Loucy (cell line): ENCODE data around the gene ZNF292.

Experiments
- H2AFZ ChIP-seq: fragments of 200-600 bp; sonication (generic); 2 replicates; pipeline ENCODE4 v1.6.0; 2016; ENCODE audit warnings: antibody characterized with exemption, mild to moderate bottlenecking, low read length, moderate library complexity
- H3F3A ChIP-seq: fragments of 200-600 bp; 2 replicates; pipeline ENCODE4 v1.6.0; 2016; ENCODE audit warnings: antibody characterized with exemption, low read depth, mild to moderate bottlenecking
- H3K27me3 ChIP-seq: fragments of 200-600 bp; sonication (generic); 2 replicates; pipeline ENCODE4 v1.6.1; 2014; ENCODE audit warnings: low read length, mild to moderate bottlenecking; ENCODE audit not compliant: insufficient read depth, poor library complexity, severe bottlenecking
- H3K36me3 ChIP-seq: fragments of 200-600 bp; sonication (generic); 2 replicates; pipeline ENCODE4 v1.6.1; 2016; ENCODE audit warnings: low read length; ENCODE audit not compliant: insufficient read depth
- H3K4me1 ChIP-seq: fragments of 200-600 bp; sonication (generic); 2 replicates; pipeline ENCODE4 v1.5.1; 2014; ENCODE audit warnings: low read length, mild to moderate bottlenecking; ENCODE audit not compliant: insufficient read depth, poor library complexity, severe bottlenecking
- H3K4me2 ChIP-seq: fragments of 200-600 bp; sonication (generic); 2 replicates; pipeline ENCODE4 v1.6.0; 2014; ENCODE audit warnings: antibody characterized with exemption, low read length, low read depth, mild to moderate bottlenecking; ENCODE audit not compliant: poor library complexity, severe bottlenecking
- H3K4me3 ChIP-seq: fragments of 200-600 bp; sonication (generic); 2 replicates; pipeline ENCODE4 v1.5.1; 2014; ENCODE audit warnings: low read length, mild to moderate bottlenecking, mixed read lengths; ENCODE audit not compliant: poor library complexity, severe bottlenecking
- H3K79me2 ChIP-seq: fragments of 200-600 bp; sonication (generic); 2 replicates; pipeline ENCODE4 v1.6.1; 2014; ENCODE audit warnings: low read length; ENCODE audit not compliant: insufficient read depth
- H3K9ac ChIP-seq: fragments of 200-600 bp; sonication (generic); 2 replicates; pipeline ENCODE4 v1.6.0; 2014; ENCODE audit warnings: mild to moderate bottlenecking, low read depth, low read length, moderate library complexity; ENCODE audit not compliant: poor library complexity, severe bottlenecking
- H3K9me2 ChIP-seq: fragments of 200-600 bp; sonication (generic); replicated peaks from 2 replicates; pipeline ENCODE4 v1.6.1; 2016; ENCODE audit warnings: low read depth, low read length, mixed read lengths
- H3K9me3 ChIP-seq: fragments of 200-600 bp; sonication (generic); 2 replicates; pipeline ENCODE4 v1.6.1; 2014; ENCODE audit warnings: mild to moderate bottlenecking, antibody characterized with exemption, low read length, low read depth; ENCODE audit not compliant: insufficient read depth
- H4K20me1 ChIP-seq: fragments of 200-600 bp; sonication (generic); 2 replicates; pipeline ENCODE4 v1.6.0; 2014; ENCODE audit warnings: antibody characterized with exemption, low read length, mild to moderate bottlenecking; ENCODE audit not compliant: insufficient read depth, poor library complexity, severe bottlenecking
- EZH2phosphoT487 ChIP-seq: fragments of 200-600 bp; IDR thresholded peaks from 2 replicates; pipeline ENCODE4 v1.6.1; 2018; ENCODE audit warnings: antibody characterized with exemption, mild to moderate bottlenecking, moderate library complexity, borderline replicate concordance
- TF ChIP-seq, protein P1 (sequence below): fragments of 200-600 bp; sonication (generic); conservative IDR thresholded peaks from 2 replicates; pipeline ENCODE4 v1.5.1; 2014; ENCODE audit warnings: mild to moderate bottlenecking, antibody characterized with exemption, low read length

ZNF292 gene

DNA sequence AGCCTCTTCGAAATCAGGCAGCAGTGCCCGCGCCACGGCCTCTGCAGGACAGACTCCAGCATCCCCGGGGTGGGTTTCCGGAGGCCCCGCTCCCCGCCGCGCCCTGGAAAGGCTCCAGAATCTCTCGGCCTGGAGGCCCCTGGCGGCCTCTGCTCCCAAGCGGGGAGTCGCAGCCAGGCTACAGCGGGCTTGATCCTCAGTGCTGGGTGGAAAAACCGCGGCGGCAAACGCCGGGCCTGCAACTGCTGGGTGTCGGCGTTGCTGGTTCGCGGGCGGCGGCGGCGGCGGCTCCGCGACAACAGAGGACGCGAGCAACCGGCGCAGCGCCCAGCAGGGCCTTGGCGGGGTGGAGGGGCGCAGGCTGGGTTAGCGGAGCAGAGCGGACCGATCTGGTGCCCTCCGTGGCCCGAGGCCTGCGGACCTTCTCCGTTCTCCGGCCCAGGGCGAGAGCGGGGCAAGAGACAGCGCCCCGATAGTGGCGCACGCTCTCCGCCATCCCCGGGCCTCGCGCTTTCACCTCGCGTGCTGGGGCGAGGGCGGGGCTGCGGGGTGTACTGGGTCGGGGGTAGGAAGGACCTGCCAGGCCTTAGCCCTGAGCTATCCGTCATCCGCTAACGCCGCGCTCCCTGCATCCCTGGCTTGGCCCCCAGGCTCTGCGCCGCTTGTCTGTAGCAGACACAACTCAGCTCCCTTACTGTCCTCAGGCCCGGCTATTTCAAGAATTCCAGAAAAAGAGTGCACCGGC lies 3.4 kb upstream of the ZNF292 start:
- Histone ChIP-seq H2AFZ (peak overlapping the region; percentile 92), H3K36me3 (no peaks in the 10 kb centered on the region), H3K9me2 (no peaks in the 10 kb centered on the region), H3K9ac (peak overlapping the region; percentile 84), H3K27me3 (no peaks in the 10 kb centered on the region), H3K79me2 (peaks cover 37% of the 10 kb centered on the region), H4K20me1 (peaks cover 12% of the 10 kb centered on the region), H3K4me1 (peaks cover 26% of the 10 kb centered on the region), H3K4me2 (peak overlapping the region; percentile 83), H3F3A (no peaks in the 10 kb centered on the region; the same call in 1 of the 2 replicates), H3K9me3 (no peaks in the 10 kb centered on the region), H3K4me3 (peak overlapping the region; percentile 84)
- TF ChIP-seq, protein P1, sequence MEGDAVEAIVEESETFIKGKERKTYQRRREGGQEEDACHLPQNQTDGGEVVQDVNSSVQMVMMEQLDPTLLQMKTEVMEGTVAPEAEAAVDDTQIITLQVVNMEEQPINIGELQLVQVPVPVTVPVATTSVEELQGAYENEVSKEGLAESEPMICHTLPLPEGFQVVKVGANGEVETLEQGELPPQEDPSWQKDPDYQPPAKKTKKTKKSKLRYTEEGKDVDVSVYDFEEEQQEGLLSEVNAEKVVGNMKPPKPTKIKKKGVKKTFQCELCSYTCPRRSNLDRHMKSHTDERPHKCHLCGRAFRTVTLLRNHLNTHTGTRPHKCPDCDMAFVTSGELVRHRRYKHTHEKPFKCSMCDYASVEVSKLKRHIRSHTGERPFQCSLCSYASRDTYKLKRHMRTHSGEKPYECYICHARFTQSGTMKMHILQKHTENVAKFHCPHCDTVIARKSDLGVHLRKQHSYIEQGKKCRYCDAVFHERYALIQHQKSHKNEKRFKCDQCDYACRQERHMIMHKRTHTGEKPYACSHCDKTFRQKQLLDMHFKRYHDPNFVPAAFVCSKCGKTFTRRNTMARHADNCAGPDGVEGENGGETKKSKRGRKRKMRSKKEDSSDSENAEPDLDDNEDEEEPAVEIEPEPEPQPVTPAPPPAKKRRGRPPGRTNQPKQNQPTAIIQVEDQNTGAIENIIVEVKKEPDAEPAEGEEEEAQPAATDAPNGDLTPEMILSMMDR, result no peak
- TF ChIP-seq EZH2phosphoT487, result no peak

DNA sequence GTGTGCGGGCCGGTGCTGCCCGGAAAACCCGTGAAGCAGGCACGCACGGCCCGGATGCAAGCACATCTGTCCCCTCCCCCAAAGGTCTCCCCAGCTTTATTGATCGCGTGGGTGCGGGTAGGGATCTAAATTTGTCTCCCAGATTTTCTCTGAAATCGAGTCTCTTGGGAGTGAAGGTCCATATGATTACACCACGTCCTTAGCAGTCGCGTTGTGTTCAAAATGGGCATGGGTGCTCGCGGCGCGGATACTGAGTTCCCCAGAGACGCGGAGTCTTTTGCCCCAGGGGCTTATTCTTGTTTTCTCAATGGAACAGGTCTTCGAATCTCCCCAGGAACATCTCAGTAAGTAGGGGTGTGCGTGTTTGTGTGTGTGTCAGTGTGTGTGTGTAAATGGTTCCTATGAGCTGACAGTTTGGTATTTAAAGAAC lies 2.8 kb upstream of the ZNF292 start:
- H3K27me3 ChIP-seq, result no peaks in the 10 kb centered on the region
- H3K9ac ChIP-seq, result peak overlapping the region; percentile 84
- H4K20me1 ChIP-seq, result peaks cover 18% of the 10 kb centered on the region
- H3K79me2 ChIP-seq, result peaks cover 43% of the 10 kb centered on the region
- H3K4me1 ChIP-seq, result peaks cover 26% of the 10 kb centered on the region
- no peaks in the 10 kb centered on the region; the same call in 1 of the 2 replicates for H3F3A ChIP-seq
- peak overlapping the region; percentile 92 for H2AFZ ChIP-seq
- H3K4me3 ChIP-seq, result peak overlapping the region; percentile 84
- H3K9me2 ChIP-seq, result no peaks in the 10 kb centered on the region
- TF ChIP-seq, protein P1, result no peak
- TF ChIP-seq EZH2phosphoT487, result no peak
- no peaks in the 10 kb centered on the region for H3K9me3 ChIP-seq
- H3K36me3 ChIP-seq, result no peaks in the 10 kb centered on the region
- H3K4me2 ChIP-seq, result peak overlapping the region; percentile 83

DNA sequence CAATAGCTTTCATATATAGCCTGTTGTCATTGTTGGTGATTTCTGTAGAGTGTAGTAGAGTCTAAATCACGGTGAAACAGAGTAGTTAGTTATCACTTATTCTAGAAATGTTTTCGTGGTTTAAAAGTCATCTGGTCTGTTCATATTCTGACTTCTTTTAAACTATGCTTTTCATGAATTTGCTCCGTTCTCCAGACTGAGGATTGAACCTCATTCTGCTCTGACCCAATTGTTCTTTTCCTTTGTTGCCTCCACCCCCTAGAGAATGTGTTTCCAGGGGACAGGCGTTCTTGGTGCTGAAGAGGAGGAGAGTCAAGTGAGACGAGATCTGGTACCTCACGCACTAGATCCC lies 748 bp upstream of the ZNF292 start:
- Histone ChIP-seq H3K79me2 (peaks cover 64% of the 10 kb centered on the region), H3K27me3 (no peaks in the 10 kb centered on the region), H3K4me2 (peak overlapping the region; percentile 83), H3K4me3 (peak overlapping the region; percentile 84), H3F3A (no peaks in the 10 kb centered on the region), H3K4me1 (peaks cover 30% of the 10 kb centered on the region), H4K20me1 (peaks cover 39% of the 10 kb centered on the region), H3K9me2 (no peaks in the 10 kb centered on the region), H3K36me3 (no peaks in the 10 kb centered on the region), H3K9ac (peak overlapping the region; percentile 84), H3K9me3 (no peaks in the 10 kb centered on the region), H2AFZ (peak overlapping the region; percentile 96)
- no peak for TF ChIP-seq EZH2phosphoT487
- TF ChIP-seq, protein P1, result no peak
